ENCODE results near the gene SNAP47.

The SNAP47 gene

DNA sequence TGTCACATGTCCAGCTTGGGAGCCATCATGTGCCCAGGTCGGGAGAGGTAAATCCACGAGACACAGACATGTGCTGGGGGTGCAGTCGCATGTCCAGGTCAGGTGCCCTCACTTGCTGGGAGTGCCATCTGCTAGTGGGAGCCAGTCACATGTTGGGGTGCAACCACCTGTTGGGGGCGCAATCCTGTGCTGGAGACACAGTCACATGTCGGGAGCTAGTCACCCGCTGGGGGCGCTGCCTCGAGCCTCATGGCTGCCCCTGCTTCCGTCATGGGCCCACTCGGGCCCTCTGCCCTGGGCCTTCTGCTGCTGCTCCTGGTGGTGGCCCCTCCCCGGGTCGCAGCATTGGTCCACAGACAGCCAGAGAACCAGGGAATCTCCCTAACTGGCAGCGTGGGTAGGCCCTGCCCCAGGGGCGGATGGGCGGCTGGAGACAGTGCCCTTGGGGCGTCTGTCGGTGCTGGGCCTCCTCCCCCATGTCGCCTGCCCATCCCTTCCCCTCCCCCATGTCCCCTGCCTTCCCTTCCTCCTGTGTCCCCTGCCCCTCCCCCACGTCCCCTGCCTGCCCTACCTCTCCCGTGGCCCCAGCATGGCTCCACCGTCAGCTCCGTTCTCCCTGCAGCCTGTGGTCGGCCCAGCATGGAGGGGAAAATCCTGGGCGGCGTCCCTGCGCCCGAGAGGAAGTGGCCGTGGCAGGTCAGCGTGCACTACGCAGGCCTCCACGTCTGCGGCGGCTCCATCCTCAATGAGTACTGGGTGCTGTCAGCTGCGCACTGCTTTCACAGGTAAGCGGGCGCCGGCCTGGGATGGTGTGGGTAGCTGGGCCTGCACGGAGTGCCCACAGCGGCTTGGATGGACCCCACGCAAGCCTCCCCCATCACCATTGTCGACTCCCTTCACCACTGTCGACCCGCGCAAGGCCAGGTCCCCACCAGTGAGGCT lies 80.5 kb downstream of the SNAP47 start, which contains the start of gene PRSS38:
Gene PRSS38, plus strand, starts transcription at position 208 of the 942 bp plus-strand sequence. Its CDS starts 42 bp downstream, at position 250.
- Histone ChIP-seq H3K27me3 (no peaks in the 10 kb centered on the region), H3K36me3 (no peaks in the 10 kb centered on the region), H3K9me3 (peaks cover 3% of the 10 kb centered on the region; the same call in 1 of the 2 replicates), H3K4me1 (no peaks in the 10 kb centered on the region), H3K4me3 (ENCODE audit: low read depth, low read length) (no peak within 1 kb of the TSS)
- TF ChIP-seq, protein P1, sequence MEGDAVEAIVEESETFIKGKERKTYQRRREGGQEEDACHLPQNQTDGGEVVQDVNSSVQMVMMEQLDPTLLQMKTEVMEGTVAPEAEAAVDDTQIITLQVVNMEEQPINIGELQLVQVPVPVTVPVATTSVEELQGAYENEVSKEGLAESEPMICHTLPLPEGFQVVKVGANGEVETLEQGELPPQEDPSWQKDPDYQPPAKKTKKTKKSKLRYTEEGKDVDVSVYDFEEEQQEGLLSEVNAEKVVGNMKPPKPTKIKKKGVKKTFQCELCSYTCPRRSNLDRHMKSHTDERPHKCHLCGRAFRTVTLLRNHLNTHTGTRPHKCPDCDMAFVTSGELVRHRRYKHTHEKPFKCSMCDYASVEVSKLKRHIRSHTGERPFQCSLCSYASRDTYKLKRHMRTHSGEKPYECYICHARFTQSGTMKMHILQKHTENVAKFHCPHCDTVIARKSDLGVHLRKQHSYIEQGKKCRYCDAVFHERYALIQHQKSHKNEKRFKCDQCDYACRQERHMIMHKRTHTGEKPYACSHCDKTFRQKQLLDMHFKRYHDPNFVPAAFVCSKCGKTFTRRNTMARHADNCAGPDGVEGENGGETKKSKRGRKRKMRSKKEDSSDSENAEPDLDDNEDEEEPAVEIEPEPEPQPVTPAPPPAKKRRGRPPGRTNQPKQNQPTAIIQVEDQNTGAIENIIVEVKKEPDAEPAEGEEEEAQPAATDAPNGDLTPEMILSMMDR (IDR thresholded peaks at IDR 0.05; ENCODE audit: low read depth, low read length), result no peak
- DNase-seq, result no peak

DNA sequence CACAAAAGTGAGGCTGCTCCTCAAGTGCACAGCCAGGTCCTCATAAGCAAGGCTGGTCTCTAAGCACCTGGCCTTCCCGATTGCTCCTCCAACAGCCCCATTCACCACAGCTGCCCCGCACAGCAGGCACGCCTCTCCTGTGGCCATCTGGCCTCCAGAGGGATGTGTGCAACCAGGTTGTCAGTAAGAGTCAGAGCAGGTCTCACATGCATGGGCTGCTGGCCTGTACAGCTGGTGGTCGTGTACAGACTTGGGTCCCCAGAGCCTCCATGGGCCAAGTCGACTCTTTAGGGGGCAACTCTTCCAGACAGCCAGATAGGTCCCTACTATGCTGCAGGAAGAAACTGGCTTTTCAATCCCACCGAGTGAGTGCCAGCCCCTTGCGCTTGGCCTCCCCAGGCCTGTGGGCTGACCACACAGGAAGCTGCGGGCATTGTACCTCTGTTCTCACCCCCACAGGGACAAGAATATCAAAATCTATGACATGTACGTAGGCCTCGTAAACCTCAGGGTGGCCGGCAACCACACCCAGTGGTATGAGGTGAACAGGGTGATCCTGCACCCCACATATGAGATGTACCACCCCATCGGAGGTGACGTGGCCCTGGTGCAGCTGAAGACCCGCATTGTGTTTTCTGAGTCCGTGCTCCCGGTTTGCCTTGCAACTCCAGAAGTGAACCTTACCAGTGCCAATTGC lies 81.7 kb downstream of the SNAP47 start:
- Histone ChIP-seq H3K9me3 (peaks cover 3% of the 10 kb centered on the region; the same call in 1 of the 2 replicates), H3K27me3 (no peaks in the 10 kb centered on the region), H3K4me1 (no peaks in the 10 kb centered on the region), H3K36me3 (no peaks in the 10 kb centered on the region), H3K4me3 (ENCODE audit: low read depth, low read length) (no peak overlapping the region)
- TF ChIP-seq, protein P1 (IDR thresholded peaks at IDR 0.05; ENCODE audit: low read depth, low read length), result no peak
- DNase-seq, result no peak

DNA sequence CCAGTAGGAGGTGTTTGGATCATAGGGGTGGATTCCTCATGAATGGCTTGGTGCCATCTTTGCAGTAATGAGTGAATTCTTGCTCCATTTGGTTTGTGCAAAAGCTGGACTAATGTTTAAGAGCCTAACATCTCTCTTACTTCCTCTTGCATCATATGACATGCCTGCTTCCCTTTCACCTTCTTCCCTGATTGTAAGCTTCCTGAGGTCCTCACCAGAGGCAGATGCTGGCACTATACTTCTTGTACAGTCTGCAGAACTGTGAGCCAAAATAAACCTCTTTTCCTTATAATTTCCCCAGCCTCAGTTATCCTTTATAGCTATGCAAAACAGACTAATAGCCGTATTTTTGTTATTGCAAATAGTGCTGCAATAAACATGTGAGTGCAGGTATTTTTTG lies 88.3 kb downstream of the SNAP47 start:
- Histone ChIP-seq H3K36me3 (no peaks in the 10 kb centered on the region), H3K4me3 (ENCODE audit: low read depth, low read length) (no peak overlapping the region), H3K4me1 (no peaks in the 10 kb centered on the region), H3K9me3 (no peaks in the 10 kb centered on the region), H3K27me3 (peaks cover 6% of the 10 kb centered on the region)
- TF ChIP-seq, protein P1 (IDR thresholded peaks at IDR 0.05; ENCODE audit: low read depth, low read length), result no peak
- DNase-seq, result no peak

DNA sequence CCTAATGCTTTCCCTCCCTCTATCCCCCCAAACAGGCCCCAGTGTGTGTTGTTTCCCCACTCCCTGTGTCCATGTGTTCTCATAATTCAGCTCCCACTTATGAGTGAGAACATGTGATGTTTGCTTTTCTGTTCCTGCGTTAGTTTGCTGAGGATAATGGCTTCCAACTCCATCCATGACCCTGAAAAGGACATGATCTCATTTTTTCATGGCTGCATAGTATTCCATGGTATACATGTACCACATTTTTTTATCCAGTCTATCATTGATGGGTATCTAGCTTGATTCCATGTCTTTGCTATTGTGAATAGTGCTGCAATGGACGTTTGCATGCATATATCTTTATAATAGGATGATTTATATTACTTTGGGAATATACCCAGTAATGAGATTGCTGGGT lies 89.0 kb downstream of the SNAP47 start:
- Histone ChIP-seq H3K36me3 (no peaks in the 10 kb centered on the region), H3K9me3 (no peaks in the 10 kb centered on the region), H3K4me3 (ENCODE audit: low read depth, low read length) (no peak overlapping the region), H3K27me3 (peaks cover 9% of the 10 kb centered on the region), H3K4me1 (no peaks in the 10 kb centered on the region)
- no peak for DNase-seq
- TF ChIP-seq, protein P1 (IDR thresholded peaks at IDR 0.05; ENCODE audit: low read depth, low read length), result no peak

DNA sequence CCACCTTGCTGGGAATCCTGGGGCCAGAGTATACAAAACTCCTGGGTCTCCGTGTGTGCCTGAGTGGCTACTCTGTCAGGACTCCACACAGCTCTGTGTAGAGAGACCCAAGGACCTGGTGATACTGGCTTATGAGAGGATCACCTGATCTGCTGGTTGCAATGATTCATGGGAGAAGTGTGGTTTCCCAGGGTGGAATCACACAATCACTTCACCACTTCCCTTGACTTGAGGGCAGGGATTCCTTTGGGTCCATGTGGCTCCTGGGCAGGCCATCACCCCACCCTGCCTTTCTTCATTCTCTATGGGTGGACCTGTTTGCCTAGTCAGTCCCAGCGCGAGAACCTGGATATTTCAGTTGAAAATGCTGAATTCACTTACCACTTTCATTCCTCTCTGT lies 93.6 kb downstream of the SNAP47 start:
- H3K36me3 ChIP-seq, result no peaks in the 10 kb centered on the region
- DNase-seq, result no peak
- TF ChIP-seq, protein P1 (IDR thresholded peaks at IDR 0.05; ENCODE audit: low read depth, low read length), result no peak
- H3K4me1 ChIP-seq, result no peaks in the 10 kb centered on the region
- peaks cover 10% of the 10 kb centered on the region for H3K27me3 ChIP-seq
- no peak overlapping the region for H3K4me3 ChIP-seq (ENCODE audit: low read depth, low read length)
- H3K9me3 ChIP-seq, result no peaks in the 10 kb centered on the region; the same call in 1 of the 2 replicates
